Calu3 (cell line): Measurements from ENCODE around the gene OR2T3. TPM values are rescaled to one million over a fixed set of nuclear protein-coding genes. Genes with fewer than 3 reads are reported as not detected.
"Not testable (repeated sequence)": the region's sequence is repeated elsewhere in the genome, so short reads cannot be mapped to it uniquely, and the experiment has no call there.

Source experiments
- Bru-seq: library from RNA; stranded (reverse); fragments of 400-500 nt; gene quantifications from one replicate; lab custom pipeline; 2021; lab: Mats Ljungman, UMichigan
- BruChase-seq, 2 experiments: library from RNA; stranded (reverse); fragments of 400-500 nt; gene quantifications; one replicate each; lab custom pipeline; 2021; lab: Mats Ljungman, UMichigan
- BruUV-seq: library from RNA; stranded (reverse); fragments of 400-500 nt; replicated peaks from 2 replicates; lab custom pipeline; 2021; lab: Mats Ljungman, UMichigan
- CTCF ChIA-PET: fragments of 300-600 bp; sonication (Branson Sonifier 250); formaldehyde crosslinking; loops from one replicate; lab custom pipeline; 2022; ENCODE audit warnings: antibody characterized with exemption; lab: Charles Lee
- DNase-seq: peaks from one replicate; pipeline ENCODE4 v3.0.0; 2022
- H3K27ac Mint-ChIP-seq: one replicate; pipeline ENCODE4 v1.8.0; 2022; ENCODE audit warnings: mixed read lengths; ENCODE audit not compliant: unreplicated experiment
- H3K27me3 Mint-ChIP-seq: one replicate; pipeline ENCODE4 v1.8.0; 2022; ENCODE audit warnings: mixed read lengths; ENCODE audit not compliant: unreplicated experiment
- H3K36me3 Mint-ChIP-seq: one replicate; pipeline ENCODE4 v1.8.0; 2022; ENCODE audit warnings: mild to moderate bottlenecking, moderate library complexity, mixed read lengths; ENCODE audit not compliant: insufficient read depth, unreplicated experiment
- H3K4me1 Mint-ChIP-seq: one replicate; pipeline ENCODE4 v1.8.0; 2022; ENCODE audit warnings: mild to moderate bottlenecking, low read depth, mixed read lengths; ENCODE audit not compliant: unreplicated experiment
- H3K4me3 Mint-ChIP-seq: one replicate; pipeline ENCODE4 v1.8.0; 2022; ENCODE audit warnings: mild to moderate bottlenecking, low read depth, moderate library complexity, mixed read lengths; ENCODE audit not compliant: unreplicated experiment
- H3K9me3 Mint-ChIP-seq: one replicate; pipeline ENCODE4 v1.8.0; 2022; ENCODE audit warnings: low read depth, mixed read lengths; ENCODE audit not compliant: unreplicated experiment
- intact Hi-C: fragments of 100-400 bp; cut with micrococcal nuclease; formaldehyde crosslinking; loops from one replicate; pipeline ENCODE4 v1.10.0; 2022; ENCODE audit not compliant: unreplicated experiment
- long read RNA-seq: library from polyadenylated mRNA; stranded (forward); transcript quantifications from one replicate; pipeline ENCODE4 v2.0.0, GENCODE V29; 2022
- total RNA-seq: library from RNA; stranded (reverse); gene quantifications from 2 replicates; pipeline ENCODE4 v1.2.3, GENCODE V29; 2022

OR2T3 gene, protein sequence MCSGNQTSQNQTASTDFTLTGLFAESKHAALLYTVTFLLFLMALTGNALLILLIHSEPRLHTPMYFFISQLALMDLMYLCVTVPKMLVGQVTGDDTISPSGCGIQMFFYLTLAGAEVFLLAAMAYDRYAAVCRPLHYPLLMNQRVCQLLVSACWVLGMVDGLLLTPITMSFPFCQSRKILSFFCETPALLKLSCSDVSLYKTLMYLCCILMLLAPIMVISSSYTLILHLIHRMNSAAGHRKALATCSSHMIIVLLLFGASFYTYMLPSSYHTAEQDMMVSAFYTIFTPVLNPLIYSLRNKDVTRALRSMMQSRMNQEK
- not detected in 2 replicates for total RNA-seq
- not detected for Bru-seq, nascent RNA
- not detected for BruChase-seq, experiment 1, labeled RNA remaining after a 6-hour chase
- BruChase-seq, experiment 2, labeled RNA remaining after a 2-hour chase: not detected
- long read RNA-seq: 0 reads

DNA sequence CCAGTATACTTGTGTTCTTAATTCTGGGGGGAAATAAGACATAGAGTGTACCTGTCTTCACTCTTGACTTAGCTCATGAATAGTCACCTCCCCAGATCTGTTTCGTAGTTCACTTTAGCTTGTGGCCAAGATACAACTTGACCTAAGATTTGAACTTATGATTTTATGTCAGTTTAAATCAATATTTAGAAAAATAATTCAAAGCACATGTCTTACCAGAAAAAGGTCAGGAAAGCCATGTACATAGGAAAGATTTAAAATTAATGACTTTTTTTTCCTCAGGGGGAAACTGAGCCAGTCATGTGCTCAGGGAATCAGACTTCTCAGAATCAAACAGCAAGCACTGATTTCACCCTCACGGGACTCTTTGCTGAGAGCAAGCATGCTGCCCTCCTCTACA lies at the start of gene OR2T3:
Gene OR2T3, plus strand, starts transcription at position 301 of the 400 bp plus-strand sequence. Its CDS starts 0 bp downstream, at position 301.
- H3K36me3 Mint-ChIP-seq, H3K4me1 Mint-ChIP-seq, H3K9me3 Mint-ChIP-seq, CTCF ChIA-PET, H3K27ac Mint-ChIP-seq, H3K4me3 Mint-ChIP-seq, BruUV-seq, intact Hi-C loops, H3K27me3 Mint-ChIP-seq, DNase-seq: not testable (repeated sequence)

DNA sequence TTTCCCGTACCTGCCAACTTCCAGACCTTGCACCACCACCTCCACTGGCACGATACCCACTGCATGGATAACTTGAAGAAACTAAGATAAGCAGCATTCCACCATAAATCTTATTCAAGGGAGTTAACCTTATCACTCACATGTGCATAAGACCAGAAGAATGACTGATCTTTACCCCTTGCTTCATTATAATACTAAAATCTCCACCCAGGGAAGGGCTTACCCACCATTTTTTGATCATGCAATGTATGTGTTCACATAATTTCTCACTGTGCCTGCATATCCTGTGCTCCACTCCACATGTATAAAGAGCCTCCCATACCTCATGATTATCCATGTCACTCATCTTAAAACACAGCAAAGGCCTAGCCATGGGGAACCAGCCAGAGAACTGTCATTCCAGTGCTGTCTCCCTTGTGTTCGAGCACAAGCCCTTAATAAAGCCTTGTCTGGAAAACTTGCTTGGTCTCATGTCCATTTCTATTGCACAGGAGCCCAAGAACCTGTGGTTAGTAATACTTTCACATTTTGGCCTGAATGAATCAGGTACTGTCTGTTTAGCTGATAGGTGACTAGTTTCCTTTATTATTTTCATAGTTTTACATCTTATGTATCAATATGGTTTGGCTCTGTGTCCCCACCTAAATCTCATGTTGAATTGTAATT lies 45.5 kb upstream of the OR2T3 start:
- peaks cover 27% of the 10 kb centered on the region for H3K9me3 Mint-ChIP-seq

DNA sequence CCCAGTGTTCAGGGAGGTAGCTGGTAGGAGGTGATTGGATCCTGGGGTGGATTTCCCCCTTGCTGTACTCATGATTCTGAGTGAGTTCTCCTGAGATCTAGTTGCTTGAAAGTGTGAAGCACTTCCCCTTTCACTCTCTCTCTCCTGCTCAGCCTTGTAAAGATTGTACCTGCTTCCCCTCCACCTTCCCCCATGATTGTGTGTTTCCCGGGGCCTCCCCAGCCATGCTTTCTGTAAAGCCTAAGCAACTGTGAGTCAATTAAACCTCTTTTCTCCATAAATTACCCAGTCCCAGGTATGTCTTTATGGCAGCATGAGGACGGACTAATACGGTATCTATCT lies 45.0 kb upstream of the OR2T3 start:
- CTCF ChIA-PET, H3K4me1 Mint-ChIP-seq, DNase-seq, H3K36me3 Mint-ChIP-seq, H3K27ac Mint-ChIP-seq, H3K4me3 Mint-ChIP-seq, BruUV-seq, intact Hi-C loops, H3K27me3 Mint-ChIP-seq: not testable (repeated sequence)
- peaks cover 28% of the 10 kb centered on the region for H3K9me3 Mint-ChIP-seq

More for the DNA sequence above, 45.5 kb upstream of the OR2T3 start:
- BruUV-seq, H3K4me1 Mint-ChIP-seq, intact Hi-C loops, DNase-seq, H3K36me3 Mint-ChIP-seq, H3K27me3 Mint-ChIP-seq, H3K27ac Mint-ChIP-seq, CTCF ChIA-PET, H3K4me3 Mint-ChIP-seq: not testable (repeated sequence)

DNA sequence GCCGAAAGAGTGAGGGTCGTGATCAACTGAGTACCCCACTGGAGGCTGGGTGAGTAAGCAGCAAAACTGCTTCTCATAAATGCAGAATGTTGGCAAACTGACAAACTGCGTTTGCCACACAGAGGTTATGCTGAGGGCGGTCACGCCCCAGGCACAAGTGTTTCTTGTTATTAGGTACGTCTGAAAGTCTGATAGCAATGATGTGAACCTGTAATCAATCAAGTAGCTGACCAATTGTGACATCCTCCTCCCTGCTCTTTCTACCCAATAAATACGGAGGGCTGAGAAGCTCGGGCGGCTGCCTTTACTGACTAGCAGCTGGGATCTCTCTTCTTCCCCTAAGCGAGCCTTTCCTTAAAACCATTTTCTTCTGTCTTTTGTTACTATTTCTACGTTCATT lies 41.5 kb upstream of the OR2T3 start:
- H3K9me3 Mint-ChIP-seq: peaks cover 26% of the 10 kb centered on the region
- BruUV-seq, H3K4me3 Mint-ChIP-seq, H3K27ac Mint-ChIP-seq, H3K36me3 Mint-ChIP-seq, DNase-seq, CTCF ChIA-PET, intact Hi-C loops, H3K4me1 Mint-ChIP-seq, H3K27me3 Mint-ChIP-seq: not testable (repeated sequence)

DNA sequence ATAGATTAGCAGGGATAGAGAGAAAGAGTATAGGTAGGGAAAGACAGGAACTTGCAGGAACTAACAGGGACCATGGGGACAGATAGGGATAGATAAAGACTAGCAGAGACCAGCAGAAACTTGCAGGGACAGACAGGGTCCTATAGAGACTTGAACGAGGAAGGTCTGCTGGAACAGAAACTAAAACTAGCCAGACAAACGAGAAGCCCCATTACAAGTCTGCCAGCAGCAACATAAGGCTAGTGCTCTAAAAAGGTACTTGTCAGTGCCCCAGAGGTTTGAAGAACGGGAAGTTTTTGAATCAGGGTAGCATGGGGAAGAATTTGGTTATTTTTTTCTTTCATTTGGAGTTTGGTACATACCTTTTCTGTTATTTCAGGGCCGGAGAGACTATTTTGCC lies 41.0 kb upstream of the OR2T3 start:
- BruUV-seq, H3K4me1 Mint-ChIP-seq, H3K4me3 Mint-ChIP-seq, H3K27ac Mint-ChIP-seq, intact Hi-C loops, CTCF ChIA-PET, H3K36me3 Mint-ChIP-seq, DNase-seq, H3K27me3 Mint-ChIP-seq: not testable (repeated sequence)
- H3K9me3 Mint-ChIP-seq: peaks cover 26% of the 10 kb centered on the region

DNA sequence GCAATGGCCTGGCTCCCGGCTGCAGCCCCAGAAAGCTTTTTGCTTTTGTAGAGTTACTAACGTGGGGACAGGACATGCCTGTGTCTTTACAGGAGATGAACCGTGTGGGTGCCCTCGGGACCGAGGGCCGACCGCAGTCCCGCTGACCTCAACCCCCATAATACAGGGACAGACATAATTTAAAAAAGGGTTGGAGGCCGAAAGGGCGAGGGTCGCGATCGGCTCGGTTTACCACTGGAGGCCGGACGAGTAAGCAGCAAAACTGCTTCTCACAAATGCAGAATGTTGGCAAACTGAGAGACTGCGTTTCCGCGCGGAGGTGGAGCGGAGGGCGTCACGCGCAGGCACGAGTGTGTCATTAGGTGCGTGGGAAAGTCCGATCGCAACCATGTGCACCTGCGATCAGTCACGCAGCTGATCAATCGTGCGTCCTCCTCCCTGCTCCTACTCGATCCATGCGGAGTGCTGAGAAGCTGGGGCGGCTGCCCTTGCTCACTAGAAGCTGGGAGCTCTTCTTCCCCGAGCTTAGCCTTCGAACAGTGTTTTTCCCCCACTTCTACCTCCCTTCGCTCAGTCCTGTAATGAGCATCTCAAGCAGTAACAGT lies 39.2 kb upstream of the OR2T3 start:
- H3K9me3 Mint-ChIP-seq: peaks cover 22% of the 10 kb centered on the region
- DNase-seq, H3K4me3 Mint-ChIP-seq, H3K4me1 Mint-ChIP-seq, H3K27me3 Mint-ChIP-seq, intact Hi-C loops, CTCF ChIA-PET, BruUV-seq, H3K36me3 Mint-ChIP-seq, H3K27ac Mint-ChIP-seq: not testable (repeated sequence)

DNA sequence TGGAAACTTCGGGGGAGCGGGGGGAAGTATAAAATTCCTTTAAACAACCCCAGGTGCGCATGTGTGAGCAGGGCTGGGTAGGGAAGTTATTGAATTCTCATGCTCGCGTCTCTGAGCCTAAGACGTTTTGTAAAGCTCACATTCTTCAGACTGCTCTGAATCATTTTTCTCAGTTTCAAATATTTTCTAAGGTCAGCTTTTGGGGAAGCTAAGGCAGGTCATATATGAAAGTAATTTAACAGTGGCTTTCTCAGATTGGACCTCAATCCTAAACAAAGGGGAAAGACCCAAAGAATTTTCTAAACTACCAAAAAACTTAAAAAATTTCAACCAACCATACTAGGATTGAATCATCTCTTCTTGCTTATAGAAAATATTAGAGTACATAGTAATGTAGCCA lies 38.2 kb upstream of the OR2T3 start:
- intact Hi-C loops, H3K36me3 Mint-ChIP-seq, H3K4me1 Mint-ChIP-seq, BruUV-seq, H3K27ac Mint-ChIP-seq, H3K4me3 Mint-ChIP-seq, DNase-seq, H3K27me3 Mint-ChIP-seq: not testable (repeated sequence)
- CTCF ChIA-PET: interaction anchor here (0.6 kb wide), 1 partner anchor 262 kb away, joined by 6 read pairs; no protein-coding TSS in a partner anchor
- peaks cover 16% of the 10 kb centered on the region for H3K9me3 Mint-ChIP-seq

DNA sequence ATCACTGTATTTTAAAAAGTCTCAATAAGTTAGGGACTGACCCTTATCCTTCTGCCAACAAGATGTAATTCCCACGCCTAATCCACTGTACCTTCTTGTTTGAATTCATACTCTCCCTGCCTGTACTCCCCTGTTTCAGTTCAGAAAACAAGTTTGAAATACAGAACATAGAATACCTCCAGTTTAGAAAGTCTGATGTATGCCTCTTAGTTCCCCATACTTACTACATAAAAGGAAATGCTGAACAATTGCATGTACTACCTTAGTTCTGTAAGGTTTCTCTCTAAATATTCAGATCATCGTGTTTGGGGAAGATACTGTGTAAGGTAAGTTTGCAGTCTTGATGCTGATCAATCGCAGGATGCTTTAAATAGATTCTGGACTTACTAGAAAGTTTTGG lies 36.8 kb upstream of the OR2T3 start:
- intact Hi-C loops, H3K4me1 Mint-ChIP-seq, H3K36me3 Mint-ChIP-seq, CTCF ChIA-PET, H3K4me3 Mint-ChIP-seq, H3K27ac Mint-ChIP-seq, BruUV-seq, H3K27me3 Mint-ChIP-seq, DNase-seq: not testable (repeated sequence)
- peaks cover 10% of the 10 kb centered on the region for H3K9me3 Mint-ChIP-seq

DNA sequence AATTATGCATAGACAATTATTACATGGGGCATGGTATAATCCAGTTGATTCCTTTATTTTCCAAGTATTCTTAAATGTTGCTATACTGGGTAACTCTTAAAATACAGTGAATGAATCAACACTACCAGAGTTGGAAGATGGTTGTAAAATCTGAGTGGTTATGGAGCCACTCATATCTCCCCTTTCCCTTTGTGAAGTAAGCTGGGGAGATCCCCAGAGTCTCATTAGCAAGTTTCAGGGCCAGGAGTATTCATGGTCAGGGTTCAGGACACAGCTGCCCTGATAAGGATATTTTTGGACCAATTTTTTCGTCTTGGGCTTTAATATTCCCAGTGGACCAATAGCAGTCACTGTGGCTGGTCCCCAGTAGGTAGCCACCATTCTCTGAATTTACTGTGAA lies 34.5 kb upstream of the OR2T3 start:
- H3K4me3 Mint-ChIP-seq, H3K4me1 Mint-ChIP-seq, BruUV-seq, H3K36me3 Mint-ChIP-seq, H3K9me3 Mint-ChIP-seq, H3K27me3 Mint-ChIP-seq, intact Hi-C loops, CTCF ChIA-PET, DNase-seq, H3K27ac Mint-ChIP-seq: not testable (repeated sequence)
